ENCODE measurements around the gene HLA-DMA. TPM values are rescaled to one million over a fixed set of nuclear protein-coding genes. Genes with fewer than 3 reads are reported as not detected.

HLA-DMA gene
- total RNA-seq: 10 to 100 TPM in 1 of 2 donors, 1 to 10 TPM in 1; 4.9 to 19.0 TPM
- 2.2 TPM for polyA plus RNA-seq (2013, experiment 1 of 2)
- 2.6 TPM for polyA plus RNA-seq (2013, experiment 2 of 2)
- long read RNA-seq, experiment 1, partial matches to known transcripts: 0 of 7 reads
- long read RNA-seq, experiment 1, other reads (novel, unspliced or antisense): 5 of 7 reads
- long read RNA-seq, experiment 2, transcript HLA-DMA-201 (5 exons, 1,123 nt): major isoform, 5 of 16 reads
- long read RNA-seq, experiment 2, partial matches to known transcripts: 0 of 16 reads
- long read RNA-seq, experiment 2, other reads (novel, unspliced or antisense): 9 of 16 reads
- long read RNA-seq, experiment 3, transcript HLA-DMA-201 (5 exons, 1,123 nt): major isoform, 13 of 13 reads
- long read RNA-seq, experiment 3, partial matches to known transcripts: 0 of 13 reads
- long read RNA-seq, experiment 3, other reads (novel, unspliced or antisense): 0 of 13 reads
- long read RNA-seq, experiment 4, transcript HLA-DMA-201 (5 exons, 1,123 nt): major isoform, 5 of 26 reads
- long read RNA-seq, experiment 4, partial matches to known transcripts: 1 of 26 reads
- long read RNA-seq, experiment 4, other reads (novel, unspliced or antisense): 17 of 26 reads

DNA sequence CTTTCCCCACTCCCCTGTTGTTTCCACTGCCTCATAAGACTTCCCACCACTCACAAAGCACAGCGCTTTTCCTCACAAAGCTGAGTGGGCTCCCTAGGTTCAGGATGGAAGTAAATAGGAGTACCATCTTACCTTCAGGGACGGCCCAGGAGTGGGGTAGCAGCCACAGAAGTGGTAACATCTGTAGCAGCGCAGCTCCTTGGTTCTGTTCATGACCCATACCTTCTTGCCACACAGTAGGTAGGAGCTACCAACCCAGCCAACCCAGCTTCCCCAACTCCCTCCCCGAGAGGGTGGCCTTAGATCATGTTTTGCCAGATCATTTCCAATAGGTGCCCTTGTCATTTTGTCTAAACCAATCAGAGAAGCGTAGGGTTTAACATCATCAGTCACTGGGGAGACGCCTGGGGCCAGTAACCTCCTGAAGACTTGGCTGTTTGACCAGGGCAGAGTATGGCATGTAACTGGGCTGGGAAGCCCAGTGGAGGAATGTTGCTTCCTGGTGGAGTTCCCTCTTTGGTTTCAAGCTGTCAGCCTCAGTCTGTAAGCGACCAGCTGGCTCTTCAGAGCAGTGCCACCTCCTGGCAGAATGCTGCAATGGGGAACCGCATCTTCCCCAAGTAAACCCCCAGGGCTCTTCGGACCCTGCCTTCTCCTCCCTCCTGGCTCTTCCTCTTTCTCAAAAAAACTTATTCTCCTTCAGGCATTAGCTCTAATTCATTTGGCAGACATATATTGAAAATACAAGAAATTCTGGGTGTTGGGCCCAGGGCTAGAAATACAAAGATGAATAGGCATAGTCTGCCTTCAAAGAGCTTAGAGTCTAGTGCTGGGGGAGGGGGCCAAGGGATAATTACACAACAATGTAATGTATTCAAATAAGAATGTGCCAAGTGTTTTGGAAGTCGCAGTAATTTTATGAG, at the start of gene HLA-DMA:
TSS of gene HLA-DMA (minus strand) at position 281 of the 923 bp plus-strand sequence. CDS start at position 220, 61 bp downstream.
- no peak within 1 kb of the TSS for H3K4me3 Mint-ChIP-seq

DNA sequence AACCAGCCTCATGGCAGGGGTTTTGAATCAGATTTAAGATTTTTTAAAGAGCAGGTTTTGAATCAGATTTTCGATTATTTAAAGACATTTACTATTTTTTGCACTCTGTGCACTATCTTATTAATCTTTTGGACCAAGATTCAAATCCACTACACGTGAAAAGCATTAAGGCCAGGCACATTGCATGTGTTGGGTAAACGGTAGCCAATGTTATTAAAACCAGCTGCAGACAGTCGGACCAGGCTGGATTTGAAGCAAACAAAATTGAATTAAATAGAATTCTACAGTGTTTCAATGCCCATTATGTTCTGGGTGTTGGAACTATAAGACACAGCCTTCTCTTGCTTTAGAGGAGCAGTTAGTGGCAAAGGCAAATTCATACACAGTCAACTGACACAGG, 48.8 kb upstream of the HLA-DMA start:
- Mint-ChIP-seq H3K4me3 (no peak overlapping the region), H3K27me3 (ENCODE audit: insufficient read depth) (peaks cover 29% of the 10 kb centered on the region), H3K27ac (no peak overlapping the region), H3K9me3 (no peaks in the 10 kb centered on the region), H3K4me1 (peaks cover 1% of the 10 kb centered on the region), H3K36me3 (ENCODE audit: low read depth) (no peaks in the 10 kb centered on the region)
- H3K27me3 ChIP-seq (ENCODE audit: control insufficient read depth, insufficient read depth, low read length, poor library complexity, severe bottlenecking): peaks cover 20% of the 10 kb centered on the region
- 66 to 71% methylated on average over 4 of the region's 4 CpGs for WGBS, 2 experiments (ENCODE audit: insufficient coverage in 1 of 2, insufficient read length in 1 of 2)
- H3K9me3 ChIP-seq (ENCODE audit: control insufficient read depth, low read length): no peaks in the 10 kb centered on the region
- H3K36me3 ChIP-seq (ENCODE audit: control insufficient read depth, insufficient read depth, low read length): no peaks in the 10 kb centered on the region
- H3K9ac ChIP-seq (ENCODE audit: extremely low read depth, low read length, poor library complexity, severe bottlenecking): no peak overlapping the region
- H3K27ac ChIP-seq (ENCODE audit: low read depth, low read length): no peak overlapping the region
- TF ChIP-seq, protein P1, sequence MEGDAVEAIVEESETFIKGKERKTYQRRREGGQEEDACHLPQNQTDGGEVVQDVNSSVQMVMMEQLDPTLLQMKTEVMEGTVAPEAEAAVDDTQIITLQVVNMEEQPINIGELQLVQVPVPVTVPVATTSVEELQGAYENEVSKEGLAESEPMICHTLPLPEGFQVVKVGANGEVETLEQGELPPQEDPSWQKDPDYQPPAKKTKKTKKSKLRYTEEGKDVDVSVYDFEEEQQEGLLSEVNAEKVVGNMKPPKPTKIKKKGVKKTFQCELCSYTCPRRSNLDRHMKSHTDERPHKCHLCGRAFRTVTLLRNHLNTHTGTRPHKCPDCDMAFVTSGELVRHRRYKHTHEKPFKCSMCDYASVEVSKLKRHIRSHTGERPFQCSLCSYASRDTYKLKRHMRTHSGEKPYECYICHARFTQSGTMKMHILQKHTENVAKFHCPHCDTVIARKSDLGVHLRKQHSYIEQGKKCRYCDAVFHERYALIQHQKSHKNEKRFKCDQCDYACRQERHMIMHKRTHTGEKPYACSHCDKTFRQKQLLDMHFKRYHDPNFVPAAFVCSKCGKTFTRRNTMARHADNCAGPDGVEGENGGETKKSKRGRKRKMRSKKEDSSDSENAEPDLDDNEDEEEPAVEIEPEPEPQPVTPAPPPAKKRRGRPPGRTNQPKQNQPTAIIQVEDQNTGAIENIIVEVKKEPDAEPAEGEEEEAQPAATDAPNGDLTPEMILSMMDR (conservative IDR thresholded peaks at IDR 0.05): no peak
- H3K4me3 ChIP-seq (ENCODE audit: low read length): no peak overlapping the region
- H3K4me1 ChIP-seq (ENCODE audit: control insufficient read depth, insufficient read depth, low read length): no peaks in the 10 kb centered on the region
- no peak for DNase-seq

More for the DNA sequence above, at the start of gene HLA-DMA:
- Mint-ChIP-seq H3K9me3 (no peaks in the 10 kb centered on the region), H3K4me1 (no peaks in the 10 kb centered on the region), H3K36me3 (ENCODE audit: low read depth) (no peaks in the 10 kb centered on the region), H3K27me3 (ENCODE audit: insufficient read depth) (peaks cover 2% of the 10 kb centered on the region), H3K27ac (peak within 1 kb of the TSS; percentile 76)
- no peaks in the 10 kb centered on the region for H3K4me1 ChIP-seq (ENCODE audit: control insufficient read depth, insufficient read depth, low read length)
- H3K9me3 ChIP-seq (ENCODE audit: control insufficient read depth, low read length): no peaks in the 10 kb centered on the region
- no peak within 1 kb of the TSS for H3K9ac ChIP-seq (ENCODE audit: extremely low read depth, low read length, poor library complexity, severe bottlenecking)
- TF ChIP-seq, protein P1 (conservative IDR thresholded peaks at IDR 0.05): peak; percentile 95
- H3K4me3 ChIP-seq (ENCODE audit: low read length): no peak within 1 kb of the TSS
- no peaks in the 10 kb centered on the region for H3K27me3 ChIP-seq (ENCODE audit: control insufficient read depth, insufficient read depth, low read length, poor library complexity, severe bottlenecking)
- WGBS, 2 experiments (ENCODE audit: insufficient coverage in 1 of 2, insufficient read length in 1 of 2): 55 to 59% methylated on average over 5 to 10 of the region's 10 CpGs
- H3K36me3 ChIP-seq (ENCODE audit: control insufficient read depth, insufficient read depth, low read length): no peaks in the 10 kb centered on the region
- H3K27ac ChIP-seq (ENCODE audit: low read depth, low read length): no peak within 1 kb of the TSS
- DNase-seq: peak; percentile 97

DNA sequence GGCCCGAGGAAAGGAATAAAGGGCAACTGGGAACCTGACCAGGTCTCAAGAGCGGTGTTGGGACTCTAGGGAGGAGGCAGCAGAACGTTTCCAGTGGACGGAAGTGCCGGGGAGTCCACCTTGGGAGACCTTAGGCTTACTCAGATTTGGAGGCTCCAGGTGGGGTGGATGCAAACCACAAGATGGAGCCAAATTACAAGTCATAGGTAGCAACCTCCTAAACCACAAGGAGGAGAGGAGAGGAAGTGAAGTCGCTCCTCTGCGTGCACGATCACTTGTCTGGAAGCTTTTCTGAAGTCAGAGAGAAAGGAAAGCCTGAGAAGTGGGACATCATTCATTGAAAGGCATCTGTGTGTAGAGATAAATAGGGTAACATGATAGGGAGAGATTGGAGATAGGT, 47.2 kb upstream of the HLA-DMA start:
- H3K9ac ChIP-seq (ENCODE audit: extremely low read depth, low read length, poor library complexity, severe bottlenecking): no peak overlapping the region
- H3K27me3 ChIP-seq (ENCODE audit: control insufficient read depth, insufficient read depth, low read length, poor library complexity, severe bottlenecking): peaks cover 31% of the 10 kb centered on the region
- Mint-ChIP-seq H3K27me3 (ENCODE audit: insufficient read depth) (peaks cover 34% of the 10 kb centered on the region), H3K9me3 (no peaks in the 10 kb centered on the region), H3K4me3 (no peak overlapping the region), H3K27ac (no peak overlapping the region), H3K4me1 (peaks cover 1% of the 10 kb centered on the region), H3K36me3 (ENCODE audit: low read depth) (no peaks in the 10 kb centered on the region)
- WGBS, 2 experiments (ENCODE audit: insufficient coverage in 1 of 2, insufficient read length in 1 of 2): 32 to 35% methylated on average over 5 to 8 of the region's 8 CpGs
- DNase-seq: peak; percentile 88
- no peaks in the 10 kb centered on the region for H3K36me3 ChIP-seq (ENCODE audit: control insufficient read depth, insufficient read depth, low read length)
- no peaks in the 10 kb centered on the region for H3K4me1 ChIP-seq (ENCODE audit: control insufficient read depth, insufficient read depth, low read length)
- no peak overlapping the region for H3K27ac ChIP-seq (ENCODE audit: low read depth, low read length)
- no peak overlapping the region for H3K4me3 ChIP-seq (ENCODE audit: low read length)
- TF ChIP-seq, protein P1 (conservative IDR thresholded peaks at IDR 0.05): peak; percentile 89
- no peaks in the 10 kb centered on the region for H3K9me3 ChIP-seq (ENCODE audit: control insufficient read depth, low read length)
